ENCODE measurements around the gene GNG8.

The GNG8 gene

GRCh38 chr19:46635920-46636761 is at the start of gene GNG8:
Gene GNG8 (minus strand): TSS chr19:46636202. CDS start chr19:46634682, 1,520 bp downstream.
- H3K4me3 ChIP-seq (ENCODE audit: control insufficient read depth, low read depth, low read length), result no peak within 1 kb of the TSS
- TF ChIP-seq, protein P1, sequence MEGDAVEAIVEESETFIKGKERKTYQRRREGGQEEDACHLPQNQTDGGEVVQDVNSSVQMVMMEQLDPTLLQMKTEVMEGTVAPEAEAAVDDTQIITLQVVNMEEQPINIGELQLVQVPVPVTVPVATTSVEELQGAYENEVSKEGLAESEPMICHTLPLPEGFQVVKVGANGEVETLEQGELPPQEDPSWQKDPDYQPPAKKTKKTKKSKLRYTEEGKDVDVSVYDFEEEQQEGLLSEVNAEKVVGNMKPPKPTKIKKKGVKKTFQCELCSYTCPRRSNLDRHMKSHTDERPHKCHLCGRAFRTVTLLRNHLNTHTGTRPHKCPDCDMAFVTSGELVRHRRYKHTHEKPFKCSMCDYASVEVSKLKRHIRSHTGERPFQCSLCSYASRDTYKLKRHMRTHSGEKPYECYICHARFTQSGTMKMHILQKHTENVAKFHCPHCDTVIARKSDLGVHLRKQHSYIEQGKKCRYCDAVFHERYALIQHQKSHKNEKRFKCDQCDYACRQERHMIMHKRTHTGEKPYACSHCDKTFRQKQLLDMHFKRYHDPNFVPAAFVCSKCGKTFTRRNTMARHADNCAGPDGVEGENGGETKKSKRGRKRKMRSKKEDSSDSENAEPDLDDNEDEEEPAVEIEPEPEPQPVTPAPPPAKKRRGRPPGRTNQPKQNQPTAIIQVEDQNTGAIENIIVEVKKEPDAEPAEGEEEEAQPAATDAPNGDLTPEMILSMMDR (conservative IDR thresholded peaks at IDR 0.05; ENCODE audit: control insufficient read depth, insufficient read depth, low read depth, low read length), result no peak
- no peak for DNase-seq (ENCODE audit: low read depth)

- TF ChIP-seq, protein P1 (conservative IDR thresholded peaks at IDR 0.05; ENCODE audit: control insufficient read depth, insufficient read depth, low read depth, low read length), result no peak
- no peak for DNase-seq (ENCODE audit: low read depth)
- H3K4me3 ChIP-seq (ENCODE audit: control insufficient read depth, low read depth, low read length), result no peak overlapping the region
Observed at GRCh38 chr19:46685189-46685588, 49.2 kb upstream of the GNG8 start.

DNA sequence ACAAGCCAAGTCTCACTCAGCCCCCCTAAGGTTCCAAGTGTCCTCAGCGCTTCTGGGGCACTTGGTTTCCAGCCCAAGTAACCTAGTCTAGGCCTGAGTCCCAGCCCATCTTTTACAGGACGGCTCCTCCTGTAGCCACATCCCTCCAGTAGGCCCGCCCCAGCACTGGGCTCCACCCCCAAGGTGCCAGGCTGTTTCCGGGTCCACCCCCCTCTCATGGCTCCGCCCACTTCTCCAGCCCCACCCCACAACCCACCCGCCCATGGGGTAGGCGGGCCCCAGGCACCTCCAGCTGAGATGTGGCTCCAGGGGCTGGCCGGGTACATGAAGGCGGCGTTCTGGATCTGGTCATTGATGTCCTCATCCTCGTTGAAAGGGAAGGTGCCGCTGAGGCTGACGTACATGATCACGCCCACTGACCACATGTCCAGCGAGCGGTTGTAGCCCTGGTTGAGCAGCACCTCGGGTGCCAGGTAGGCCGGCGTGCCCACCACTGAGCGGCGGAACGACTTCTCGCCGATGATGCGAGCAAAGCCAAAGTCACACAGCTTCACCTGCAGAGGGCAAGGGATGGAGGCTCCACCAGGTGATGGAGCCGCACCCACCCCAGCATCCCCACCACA is 42.2 kb upstream of the GNG8 start:
- no peak for DNase-seq (ENCODE audit: low read depth)
- TF ChIP-seq, protein P1 (conservative IDR thresholded peaks at IDR 0.05; ENCODE audit: control insufficient read depth, insufficient read depth, low read depth, low read length), result no peak
- H3K4me3 ChIP-seq (ENCODE audit: control insufficient read depth, low read depth, low read length), result no peak overlapping the region

DNA sequence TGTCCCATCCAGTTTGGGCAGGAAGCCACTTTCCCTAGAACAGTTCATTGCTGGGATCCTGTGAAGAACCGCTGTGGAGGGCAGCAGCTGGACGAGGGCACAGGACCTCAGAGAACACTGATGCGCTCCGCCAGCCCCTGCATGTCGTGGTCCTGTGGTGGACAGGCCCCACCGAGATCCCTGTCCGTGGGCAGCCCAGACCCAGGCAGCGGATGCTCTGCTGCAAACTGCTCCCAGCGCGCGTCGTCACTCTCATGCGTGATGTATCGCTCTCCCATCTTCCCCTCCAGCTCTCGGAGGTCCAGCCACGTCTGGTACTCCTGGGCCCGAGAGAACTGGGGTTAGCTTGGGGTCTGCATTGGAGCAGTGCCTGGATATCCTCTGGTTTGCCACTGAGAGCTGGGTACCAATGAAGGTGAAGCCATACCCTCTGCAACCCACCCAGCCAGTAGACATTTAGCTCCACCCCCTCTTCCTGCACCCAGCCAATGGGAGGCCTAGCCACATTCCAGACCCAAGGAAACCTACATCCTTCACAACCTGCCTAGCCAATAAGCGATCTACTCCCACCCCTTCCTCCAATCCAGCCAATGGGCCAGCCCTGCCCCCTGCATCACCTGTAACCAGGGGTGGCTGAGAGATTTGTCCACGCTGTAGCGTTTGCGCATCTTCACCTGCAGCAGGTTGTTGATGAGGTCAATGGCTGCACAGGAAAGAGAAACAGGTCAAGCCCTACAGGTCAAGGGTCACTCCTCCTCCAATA is 38.6 kb upstream of the GNG8 start:
- DNase-seq (ENCODE audit: low read depth), result no peak
- H3K4me3 ChIP-seq (ENCODE audit: control insufficient read depth, low read depth, low read length), result no peak overlapping the region
- TF ChIP-seq, protein P1 (conservative IDR thresholded peaks at IDR 0.05; ENCODE audit: control insufficient read depth, insufficient read depth, low read depth, low read length), result no peak

- TF ChIP-seq, protein P1 (conservative IDR thresholded peaks at IDR 0.05; ENCODE audit: control insufficient read depth, insufficient read depth, low read depth, low read length), result no peak
- no peak overlapping the region for H3K4me3 ChIP-seq (ENCODE audit: control insufficient read depth, low read depth, low read length)
- no peak for DNase-seq (ENCODE audit: low read depth)
Observed at GRCh38 chr19:46670813-46671212, 34.8 kb upstream of the GNG8 start.

DNA sequence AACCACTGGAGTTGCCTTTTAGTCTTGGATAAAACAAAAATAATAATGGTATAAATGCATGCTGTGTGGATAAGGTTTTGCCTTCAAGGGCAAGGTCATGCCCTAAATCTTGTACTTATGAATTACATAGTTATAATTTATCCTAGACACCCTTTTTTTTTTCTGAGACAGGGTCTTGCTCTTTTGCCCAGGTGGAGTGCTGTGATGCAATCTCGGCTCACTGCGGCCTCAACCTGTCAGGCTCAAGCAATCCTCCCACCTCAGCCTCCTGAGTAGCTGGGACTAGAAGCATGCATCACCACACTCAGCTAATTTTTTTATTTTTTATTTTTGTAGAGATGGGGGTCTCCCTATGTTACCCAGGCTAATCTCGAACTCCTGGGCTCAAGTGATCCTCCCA is 32.7 kb upstream of the GNG8 start:
- H3K4me3 ChIP-seq (ENCODE audit: control insufficient read depth, low read depth, low read length), result no peak overlapping the region

More for the DNA sequence above, 32.7 kb upstream of the GNG8 start:
- TF ChIP-seq, protein P1 (conservative IDR thresholded peaks at IDR 0.05; ENCODE audit: control insufficient read depth, insufficient read depth, low read depth, low read length), result no peak
- no peak for DNase-seq (ENCODE audit: low read depth)

All from fibroblast of mammary gland (primary cell).